ENCODE measurements around the gene DROSHA. TPM values are rescaled to one million over a fixed set of nuclear protein-coding genes. Genes with fewer than 3 reads are reported as not detected.

Gene DROSHA
- total and polyA plus RNA-seq, 2 of the 8 experiments (the other 6 are each of a cell fraction or from before 2014, with no cell fraction given), result 65.9 to 122 TPM

DNA sequence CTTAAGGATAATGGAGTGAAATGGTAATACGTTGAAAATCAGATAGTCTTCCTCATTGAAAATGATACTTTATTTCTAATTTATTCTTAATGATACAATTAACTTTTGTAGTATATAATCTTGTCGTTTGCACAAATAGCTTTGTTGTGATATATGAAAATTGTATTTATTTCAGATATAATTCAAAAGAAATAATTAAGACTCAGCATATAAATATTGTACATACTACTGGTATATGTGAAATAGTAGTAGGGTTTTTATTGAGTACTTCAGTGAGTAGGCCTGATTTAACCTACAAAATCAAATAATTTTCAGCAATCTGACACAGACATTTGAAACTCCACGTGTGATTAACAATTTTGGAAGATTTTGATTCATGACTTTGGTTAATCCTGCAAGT, 5.0 kb upstream of the DROSHA start:
- Histone ChIP-seq H3K56ac (replicated peaks; ENCODE audit: insufficient read length, low read depth, low read length) (no peak overlapping the region), H3K9me3 (ENCODE audit: insufficient read depth in 2 of 2, low read depth in 1 of 2, low read length in 1 of 2) (no peaks in the 10 kb centered on the region), H2AFZ (ENCODE audit: low read length) (no peak overlapping the region), H2BK5ac (ENCODE audit: low read depth, low read length) (no peak overlapping the region), H2BK20ac (ENCODE audit: low read length) (no peak overlapping the region), H4K20me1 (replicated peaks in 1 of 2; ENCODE audit: control insufficient read depth in 1 of 2, insufficient read depth in 2 of 2, low read length in 2 of 2) (peaks cover 0 to 2% of the 10 kb centered on the region in 2 experiments), H3K4ac (replicated peaks; ENCODE audit: insufficient read length, low read depth, low read length) (no peak overlapping the region), H4K5ac (ENCODE audit: insufficient read length, low read depth, low read length) (no peak overlapping the region), H4K8ac (ENCODE audit: extremely low read depth, insufficient read depth, low read length) (no peak overlapping the region), H3K14ac (ENCODE audit: insufficient read length) (no peak overlapping the region), H3K79me2 (ENCODE audit: control insufficient read depth in 1 of 2, insufficient read depth in 2 of 2, low read length in 2 of 2) (peaks cover 0 to 13% of the 10 kb centered on the region in 2 experiments; a peak in 3 of 4 replicates), H3K18ac (ENCODE audit: extremely low read depth, low read length) (no peak overlapping the region), H3K4me3 (ENCODE audit: extremely low read depth in 1 of 4, insufficient read depth in 2 of 4, low read depth in 3 of 4, low read length in 4 of 4) (no peak overlapping the region), H3K23me2 (ENCODE audit: low read depth, low read length) (peaks cover 4% of the 10 kb centered on the region; the same call in 1 of the 2 replicates), H3K9ac (replicated peaks in 1 of 4; ENCODE audit: extremely low read depth in 1 of 4, low read depth in 3 of 4, low read length in 3 of 4) (no peak overlapping the region), H3K4me2 (ENCODE audit: insufficient read depth in 1 of 2, low read depth in 2 of 2, low read length in 2 of 2) (no peak overlapping the region), H3K4me1 (replicated peaks in 1 of 4; ENCODE audit: control insufficient read depth in 3 of 4, insufficient read depth in 4 of 4, low read length in 3 of 4) (peaks cover 0 to 3% (median 0%) of the 10 kb centered on the region in 4 experiments; a peak in 1 of 7 replicates), H3K27ac (ENCODE audit: low read depth, low read length) (no peak overlapping the region), H4K91ac (replicated peaks; ENCODE audit: insufficient read length, low read length) (no peak overlapping the region), H3K27me3 (replicated peaks in 1 of 4; ENCODE audit: control insufficient read depth in 3 of 4, extremely low read depth in 1 of 4, insufficient read depth in 3 of 4, low read length in 3 of 4) (no peaks in the 10 kb centered on the region), H3K23ac (ENCODE audit: insufficient read length) (no peak overlapping the region), H3K36me3 (ENCODE audit: control insufficient read depth in 2 of 4, insufficient read depth in 4 of 4, low read length in 3 of 4) (peaks cover 11 to 70% (median 28%) of the 10 kb centered on the region in 4 experiments), H2AK5ac (ENCODE audit: low read depth, low read length) (no peak overlapping the region), H2BK15ac (ENCODE audit: low read length) (no peak overlapping the region), H2BK12ac (ENCODE audit: low read depth, low read length) (no peak overlapping the region), H3K79me1 (ENCODE audit: low read depth, low read length) (no peaks in the 10 kb centered on the region; the same call in 1 of the 2 replicates), H2BK120ac (replicated peaks; ENCODE audit: low read depth, low read length) (no peak overlapping the region)
- no peak for DNase-seq (ENCODE audit: low read depth in 1 of 2, low spot score in 2 of 2)
- POLR2A ChIA-PET (ENCODE audit: partially characterized antibody), result interaction anchor here (1.2 kb wide), 1 partner anchor 10 kb away, joined by 3 read pairs; no protein-coding TSS in a partner anchor
- CTCF ChIA-PET (ENCODE audit: partially characterized antibody), result no interaction called here
- WGBS, 2 experiments (ENCODE audit: extremely low coverage in 1 of 2, insufficient coverage in 1 of 2, insufficient read length in 1 of 2, insufficient replicate concordance in 2 of 2, low coverage in 1 of 2, low lambda C conversion rate in 2 of 2, missing lambda C conversion rate in 1 of 2), result 79% methylated on average over 3 of the region's 3 CpGs; no CpG with 5 or more reads in 1 of the 2 experiments
- FAIRE-seq, result no peak
- TF ChIP-seq, protein P1, sequence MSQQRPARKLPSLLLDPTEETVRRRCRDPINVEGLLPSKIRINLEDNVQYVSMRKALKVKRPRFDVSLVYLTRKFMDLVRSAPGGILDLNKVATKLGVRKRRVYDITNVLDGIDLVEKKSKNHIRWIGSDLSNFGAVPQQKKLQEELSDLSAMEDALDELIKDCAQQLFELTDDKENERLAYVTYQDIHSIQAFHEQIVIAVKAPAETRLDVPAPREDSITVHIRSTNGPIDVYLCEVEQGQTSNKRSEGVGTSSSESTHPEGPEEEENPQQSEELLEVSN (IDR thresholded peaks at IDR 0.05), result no peak
- TF ChIP-seq CTBP2 (IDR thresholded peaks at IDR 0.05; ENCODE audit: borderline replicate concordance, insufficient read depth, insufficient read length, low read length) (no peak), RXRA (IDR thresholded peaks at IDR 0.05; ENCODE audit: insufficient read depth, low read depth, low read length) (no peak), SIRT6 (IDR thresholded peaks at IDR 0.05; ENCODE audit: low read length) (no peak), TCF12 (IDR thresholded peaks at IDR 0.05; ENCODE audit: low read depth, low read length) (no peak), CEBPB (IDR thresholded peaks at IDR 0.05; ENCODE audit: low read depth, low read length) (no peak), RAD21 (IDR thresholded peaks at IDR 0.05 in 1 of 2, conservative IDR thresholded peaks at IDR 0.05 in 1 of 2; ENCODE audit: low read depth in 2 of 2, low read length in 2 of 2) (no peak), POLR2A (IDR thresholded peaks at IDR 0.05; ENCODE audit: control extremely low read depth in 1 of 2, low read depth in 2 of 2, low read length in 2 of 2) (no peak), CREB1 (IDR thresholded peaks at IDR 0.05) (no peak), YY1 (IDR thresholded peaks at IDR 0.05; ENCODE audit: low read depth, low read length) (no peak), KDM1A (IDR thresholded peaks at IDR 0.05; ENCODE audit: borderline replicate concordance, low read length) (no peak), RBBP5 (IDR thresholded peaks at IDR 0.05; ENCODE audit: borderline replicate concordance, low read depth, low read length) (no peak), TAF1 (IDR thresholded peaks at IDR 0.05; ENCODE audit: low read depth, low read length) (no peak)

Data from H1 (cell line).